HG03520 (cell line): ENCODE results near the gene CCDC57.
"Not testable (repeated sequence)": the region's sequence is repeated elsewhere in the genome, so short reads cannot be mapped to it uniquely, and the experiment has no call there.

Experiments used
- ATAC-seq: cut with Tn5 transposase; IDR thresholded peaks from one replicate; pipeline ENCODE4 v1.9.1; 2021; ENCODE audit warnings: mild to moderate bottlenecking, moderate library complexity; ENCODE audit not compliant: unreplicated experiment

The CCDC57 gene

DNA sequence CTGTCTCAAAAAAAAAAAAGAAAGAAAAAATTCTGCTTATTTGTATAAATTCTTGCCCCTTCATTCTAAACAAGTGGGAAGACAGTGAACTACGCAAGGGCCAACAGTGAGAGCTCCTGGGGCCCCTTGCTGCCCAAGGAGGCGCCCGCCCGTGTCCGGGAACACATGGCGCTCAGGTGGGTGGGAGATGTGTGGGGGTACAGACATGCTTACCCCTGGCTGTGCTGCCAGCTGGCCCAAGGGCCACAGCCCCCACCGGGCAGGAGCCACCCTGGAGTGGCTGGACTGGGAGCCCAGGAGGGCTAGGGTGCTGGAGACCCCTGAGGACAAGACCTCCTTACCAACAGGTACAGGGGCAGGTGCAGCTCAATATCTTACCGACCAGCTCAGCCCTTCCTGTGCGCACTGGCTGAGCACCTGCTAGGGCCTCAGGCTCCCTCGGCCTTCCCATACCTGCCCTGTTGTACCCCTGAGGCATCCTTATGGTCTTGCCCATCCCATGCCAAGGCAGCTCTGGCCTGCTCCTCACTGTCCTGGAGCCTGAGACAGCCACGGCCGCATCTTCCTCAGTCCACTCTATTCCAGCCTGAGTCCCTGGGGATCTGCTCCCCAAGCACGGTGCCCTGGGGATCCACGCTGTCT, 56.2 kb downstream of the CCDC57 start:
- ATAC-seq, result no peak

DNA sequence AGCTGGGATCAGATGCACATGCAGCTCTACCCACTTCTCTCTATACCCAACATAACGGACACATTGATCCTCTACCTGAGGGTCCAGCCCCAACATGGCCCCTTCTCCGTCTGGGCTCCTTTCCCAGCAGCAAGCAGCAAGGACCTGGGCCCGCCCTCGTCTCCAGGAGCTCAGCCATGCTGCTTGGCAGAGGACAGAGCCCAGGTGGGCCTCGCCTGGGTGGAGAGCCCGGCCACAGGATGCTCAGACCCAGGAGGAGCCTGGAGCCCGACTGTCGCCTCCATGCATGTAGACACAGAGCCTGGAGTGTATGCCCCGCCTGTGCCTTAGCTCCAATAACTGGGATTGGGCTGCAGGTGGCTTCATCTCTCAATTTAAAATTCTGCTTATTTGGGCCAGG, 57.0 kb downstream of the CCDC57 start:
- no peak for ATAC-seq

DNA sequence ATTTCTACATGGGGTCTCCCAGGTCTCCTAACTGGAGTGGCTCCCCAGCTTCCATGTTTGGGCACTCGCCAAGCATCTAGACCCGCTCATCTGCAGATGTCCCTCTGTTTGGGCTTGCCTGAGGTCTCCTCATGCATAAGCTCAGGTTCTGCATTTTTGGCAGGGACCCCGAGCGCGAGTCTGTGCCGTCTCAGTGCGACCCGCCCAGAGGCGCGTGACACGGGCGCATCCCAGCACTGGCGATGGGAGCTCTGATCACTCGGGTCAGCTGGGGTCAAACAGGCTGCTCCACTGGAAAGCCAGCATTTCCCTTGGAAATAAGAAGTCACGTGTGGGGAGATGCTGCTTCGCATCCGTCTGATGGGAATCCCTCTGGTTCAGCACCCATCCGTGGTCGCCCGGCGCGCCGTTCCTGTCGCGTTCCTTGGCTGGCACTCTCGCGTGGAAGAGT, 57.7 kb downstream of the CCDC57 start:
- ATAC-seq, result no peak

DNA sequence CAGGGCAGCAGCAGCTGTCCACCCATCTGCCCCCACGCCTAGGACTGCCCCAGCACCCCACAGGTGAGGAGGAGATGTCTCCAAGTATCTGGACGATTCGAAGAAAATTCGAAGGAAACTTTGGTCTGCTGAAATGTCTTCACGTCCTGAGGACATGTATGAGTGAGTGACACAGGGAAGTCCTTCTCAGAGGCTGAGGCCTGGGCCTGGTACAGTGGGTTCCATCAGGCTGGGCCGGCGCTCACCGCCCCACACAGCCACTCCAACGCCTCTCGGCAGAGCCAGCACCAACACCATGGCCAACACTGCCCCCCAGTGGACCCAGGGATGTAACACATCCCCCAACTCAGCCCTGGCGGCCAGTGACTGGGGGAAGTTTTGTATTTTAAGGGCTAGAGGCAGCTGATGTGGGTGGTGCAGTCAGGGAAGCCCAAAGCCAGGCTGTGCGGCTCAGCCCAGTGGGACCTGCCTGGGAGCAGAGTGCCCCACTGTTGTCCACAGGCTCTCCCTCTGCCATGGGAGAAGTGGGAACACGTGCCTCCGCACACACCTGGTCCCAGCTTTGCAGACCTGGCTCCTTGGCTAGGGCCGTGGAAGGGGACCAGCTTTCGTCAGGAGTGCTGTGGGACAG, 58.8 kb downstream of the CCDC57 start:
- ATAC-seq, result no peak

DNA sequence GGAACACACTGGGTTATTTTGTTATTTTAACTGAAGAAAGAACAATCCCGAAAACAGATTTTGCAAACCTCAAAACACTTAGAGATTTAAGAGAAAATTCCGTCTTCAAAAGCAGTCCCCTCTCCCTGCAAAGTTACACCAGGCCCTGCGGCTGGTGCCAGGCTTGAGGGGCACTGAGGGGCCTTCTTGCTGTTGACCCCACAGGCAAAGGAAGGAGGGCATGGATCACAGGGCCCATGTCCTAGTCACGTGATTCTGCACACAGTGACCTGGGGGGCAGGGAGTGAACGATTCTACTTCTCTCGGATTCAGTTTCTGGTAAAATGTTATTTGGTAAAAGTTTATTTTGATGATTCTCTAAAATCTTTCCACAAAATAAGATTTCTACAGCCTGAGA, 59.3 kb downstream of the CCDC57 start:
- no peak for ATAC-seq

DNA sequence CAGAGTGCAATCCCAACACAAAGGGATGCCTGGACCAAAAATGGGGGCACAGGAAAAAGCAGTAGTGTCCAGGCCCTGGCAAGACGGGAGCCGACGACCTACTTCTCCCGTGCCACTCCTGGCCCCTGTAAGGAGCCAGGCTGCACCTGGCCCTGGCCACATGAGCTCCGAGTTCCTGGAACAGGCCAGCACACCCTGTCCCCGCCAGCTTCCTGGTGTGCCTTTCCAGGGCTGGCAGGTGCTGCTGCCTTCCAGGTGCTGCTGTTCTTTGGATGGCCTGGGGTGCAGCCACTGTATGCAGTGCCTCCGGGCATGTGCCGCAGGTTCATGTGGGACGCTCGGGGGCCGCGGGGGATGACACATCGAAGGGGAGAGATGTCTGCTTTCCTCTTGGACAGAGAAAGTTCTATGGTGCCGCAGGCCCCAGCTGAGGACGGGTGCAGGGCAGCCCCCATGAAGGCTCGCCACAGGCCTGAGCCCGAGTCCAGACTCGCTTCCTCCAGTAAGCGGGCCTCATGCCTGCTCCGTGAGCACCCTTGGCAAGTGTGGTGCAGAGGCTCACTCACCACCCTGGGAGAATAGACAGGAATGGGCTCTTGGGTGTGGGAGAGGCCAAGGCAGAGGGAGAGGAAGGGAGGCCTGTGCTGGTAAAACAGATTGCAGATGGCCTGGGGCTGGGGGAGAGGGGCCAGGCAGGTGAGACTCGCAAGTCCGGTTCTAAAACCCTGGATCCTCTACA, 59.9 kb downstream of the CCDC57 start:
- ATAC-seq, result no peak

DNA sequence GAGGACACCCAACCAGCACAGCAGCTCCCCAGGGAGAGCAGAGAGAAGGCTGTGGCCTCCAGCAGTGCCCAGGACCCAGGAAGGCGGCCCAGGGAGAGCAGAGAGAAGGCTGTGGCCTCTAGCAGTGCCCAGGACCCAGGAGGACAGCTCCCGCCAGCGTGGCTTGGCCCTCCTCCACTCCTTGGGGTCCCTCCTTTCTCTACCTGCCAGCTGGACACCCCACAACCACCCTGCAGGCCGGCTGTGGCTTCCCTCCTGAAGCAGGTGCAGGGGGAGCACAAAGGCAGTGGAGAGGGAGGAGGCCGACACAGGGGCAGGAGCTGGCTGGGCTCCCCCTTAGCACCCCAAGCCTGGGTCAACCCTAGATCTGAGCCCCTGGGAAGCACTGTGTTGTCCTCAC, 60.5 kb downstream of the CCDC57 start:
- ATAC-seq, result no peak

DNA sequence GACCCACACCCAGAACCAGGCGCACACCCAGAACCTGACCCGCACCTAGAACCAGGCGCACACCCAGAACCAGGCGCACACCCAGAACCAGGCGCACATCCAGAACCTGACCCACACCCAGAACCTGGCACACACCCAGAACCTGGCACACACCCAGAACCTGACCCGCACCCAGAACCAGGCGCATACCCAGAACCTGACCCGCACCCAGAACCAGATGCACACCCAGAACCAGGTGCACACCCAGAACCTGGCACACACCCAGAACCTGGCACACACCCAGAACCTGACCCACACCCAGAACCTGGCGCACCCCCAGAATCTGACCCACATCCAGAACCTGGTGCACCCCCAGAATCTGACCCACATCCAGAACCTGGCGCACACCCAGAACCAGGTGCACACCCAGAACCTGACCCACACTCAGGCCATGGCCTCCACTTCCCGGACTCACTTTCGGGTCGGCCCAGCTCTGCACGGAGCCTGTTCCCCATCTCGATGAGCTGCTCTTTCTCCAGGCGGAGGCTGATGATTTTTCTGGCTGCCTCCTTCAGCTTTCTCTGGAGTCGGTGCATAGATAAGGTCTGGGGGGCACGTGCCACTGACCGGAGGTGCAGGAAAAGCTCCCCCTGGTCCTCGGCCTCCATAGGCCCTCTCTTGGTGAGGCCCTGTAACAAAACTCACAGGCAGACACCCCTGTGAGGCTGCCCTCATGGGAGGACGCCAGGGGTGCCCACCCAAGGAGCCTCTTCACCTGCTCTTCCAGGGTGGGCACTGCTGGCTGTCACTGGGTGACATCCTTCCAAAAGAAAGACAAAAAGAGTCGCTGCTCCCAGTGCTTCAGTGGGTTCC, 61.3 kb downstream of the CCDC57 start:
- no peak for ATAC-seq

DNA sequence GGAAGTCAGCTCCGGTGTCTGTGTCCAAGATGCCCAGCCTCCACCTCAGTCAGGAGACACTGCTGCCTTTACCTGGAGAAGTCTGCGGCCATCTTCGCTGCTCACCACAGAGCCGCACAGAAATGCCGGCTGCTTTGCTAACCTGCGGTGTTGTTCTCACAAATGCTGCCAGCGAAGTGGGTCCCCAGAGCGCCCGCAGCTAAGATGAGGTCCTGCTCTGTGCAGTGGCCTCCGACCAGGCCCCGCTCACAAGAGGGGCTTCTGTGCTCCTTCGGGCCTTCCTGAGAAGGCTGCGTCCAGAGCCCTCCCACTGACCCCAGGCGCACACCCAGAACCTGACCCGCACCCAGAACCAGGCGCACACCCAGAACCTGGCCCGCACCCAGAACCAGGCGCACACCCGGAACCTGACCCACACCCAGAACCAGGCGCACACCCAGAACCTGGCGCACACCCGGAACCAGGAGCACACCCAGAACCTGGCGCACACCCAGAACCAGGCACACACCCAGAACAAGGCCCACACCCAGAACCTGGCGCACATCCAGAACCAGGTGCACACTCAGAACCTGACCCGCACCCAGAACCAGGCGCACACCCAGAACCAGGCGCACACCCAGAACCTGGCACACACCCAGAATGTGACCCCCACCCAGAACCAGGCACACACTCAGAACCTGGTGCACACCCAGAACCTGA, 63.1 kb downstream of the CCDC57 start:
- no peak for ATAC-seq

DNA sequence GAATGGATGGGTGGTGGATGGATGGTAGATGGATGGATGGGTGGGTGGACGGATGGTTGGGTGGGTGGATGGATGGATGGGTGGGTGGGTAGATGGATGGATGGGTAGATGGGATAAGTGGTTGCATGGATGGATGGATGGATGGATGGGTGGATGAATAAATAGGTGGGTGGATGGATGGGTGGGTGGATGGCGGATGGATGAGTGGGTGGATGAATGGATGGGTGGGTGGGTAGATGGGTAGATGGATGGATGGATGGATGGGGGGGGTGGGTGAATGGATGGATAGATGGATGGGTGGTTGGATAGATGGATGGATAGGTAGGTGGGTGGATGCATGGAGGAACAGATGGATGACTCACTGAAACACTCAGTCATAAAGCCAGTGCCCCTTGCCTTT, 63.6 kb downstream of the CCDC57 start:
- ATAC-seq, result no peak

DNA sequence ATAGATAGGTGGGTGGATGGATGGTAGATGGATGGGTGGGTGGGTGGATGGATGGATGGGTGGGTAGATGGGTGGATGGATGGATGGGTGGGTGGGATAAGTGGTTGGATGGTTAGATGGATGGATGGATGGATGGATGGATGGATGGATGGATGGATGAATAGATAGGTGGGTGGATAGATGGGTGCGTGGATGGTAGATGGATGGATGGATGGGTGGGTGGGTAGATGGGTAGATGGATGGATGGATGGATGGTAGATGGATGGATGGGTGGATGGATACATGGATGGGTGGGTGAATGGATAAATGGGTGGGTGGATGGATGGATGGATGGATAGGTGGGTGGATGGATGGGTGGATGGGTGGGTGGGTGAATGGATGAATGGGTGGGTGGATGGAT, 64.6 kb downstream of the CCDC57 start:
- no peak for ATAC-seq

DNA sequence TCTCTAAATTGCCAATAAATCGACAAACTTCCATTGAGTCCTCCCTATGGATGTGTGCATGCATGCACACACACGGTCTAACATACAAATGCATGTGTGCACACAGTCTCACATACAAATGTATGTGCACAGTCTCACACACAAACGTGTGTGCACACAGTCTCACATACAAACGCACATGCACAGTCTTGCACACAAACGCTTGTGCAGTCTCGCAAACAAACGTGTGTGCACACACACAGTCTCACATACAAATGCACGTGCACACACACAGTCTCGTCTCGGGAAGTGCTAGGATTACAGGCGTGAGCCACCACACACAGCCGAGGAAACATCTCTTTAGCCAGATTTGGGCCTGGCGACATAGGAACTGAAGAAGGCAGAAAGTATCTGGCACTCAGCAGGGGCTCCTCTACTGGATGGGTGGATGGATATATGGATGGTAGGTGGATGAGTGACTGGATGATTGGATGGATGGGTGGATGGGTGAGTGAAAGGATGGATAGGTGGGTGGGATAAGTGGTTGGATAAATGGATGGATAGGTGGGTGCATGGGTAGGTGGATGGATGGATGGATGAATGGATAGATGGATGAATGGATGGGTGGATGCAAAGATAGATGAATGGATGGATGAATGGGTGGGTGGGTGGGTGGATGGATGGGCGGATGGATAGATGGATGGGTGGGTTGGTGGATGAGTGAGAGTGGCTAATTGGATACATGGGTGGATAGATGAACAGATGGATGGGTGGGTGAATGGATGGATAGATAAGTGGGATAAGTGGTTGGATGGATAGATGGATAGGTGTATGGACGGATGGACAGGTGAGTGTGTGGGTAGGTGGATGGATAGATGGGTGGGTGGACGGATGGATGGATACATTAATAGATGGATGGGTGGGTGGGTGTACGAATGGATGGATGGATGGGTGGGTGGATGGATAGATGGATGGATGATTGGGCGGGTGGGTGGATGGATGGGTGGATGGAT, 65.7 kb downstream of the CCDC57 start:
- no peak for ATAC-seq

DNA sequence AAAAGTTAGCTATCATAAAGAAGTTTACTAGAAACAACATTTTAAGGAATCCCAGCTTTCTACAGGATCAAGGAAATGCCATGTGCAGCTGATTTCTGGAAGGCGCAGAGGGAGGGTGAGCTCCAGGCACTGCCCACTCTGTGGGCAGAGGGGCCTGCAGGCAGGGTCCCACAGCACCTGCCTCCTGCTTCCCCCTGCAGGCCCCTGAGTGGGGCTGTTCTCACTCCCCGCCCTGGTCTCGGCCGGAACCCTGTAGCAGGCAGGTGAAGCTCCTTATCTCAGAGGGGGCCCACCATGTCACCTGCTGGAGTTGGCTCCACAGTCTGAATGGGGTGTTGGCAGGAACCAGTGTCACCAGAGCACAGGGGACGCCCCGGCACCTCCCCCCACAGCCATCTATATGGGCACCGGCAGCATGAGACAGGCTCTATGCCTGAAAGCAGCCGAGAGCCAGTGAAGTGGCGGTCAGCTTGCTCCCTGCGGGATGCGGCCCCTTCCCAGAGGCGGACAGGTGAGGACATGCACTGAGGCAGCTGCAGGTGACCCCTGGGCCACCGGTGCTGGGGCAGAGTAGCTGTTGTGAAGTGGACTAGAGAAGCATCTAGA, 67.0 kb downstream of the CCDC57 start:
- no peak for ATAC-seq

DNA sequence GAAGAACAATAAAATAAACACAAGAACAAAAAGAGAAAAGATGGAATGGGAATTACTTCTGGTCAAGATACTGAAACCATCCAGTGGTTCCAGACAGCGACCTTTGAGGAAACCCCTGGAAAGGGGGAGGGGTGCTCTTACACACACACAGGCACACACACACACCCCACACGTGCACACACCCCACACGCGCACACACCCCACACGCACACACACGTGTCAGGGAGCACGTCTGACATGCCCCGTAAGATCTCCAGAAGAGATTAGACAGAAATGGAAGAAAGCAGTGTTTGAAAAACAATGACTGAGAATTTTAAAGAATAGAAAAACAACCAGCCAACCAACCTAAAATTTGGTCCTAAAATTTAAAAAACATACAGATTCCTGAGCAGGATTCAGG, 69.3 kb downstream of the CCDC57 start:
- ATAC-seq, result no peak

DNA sequence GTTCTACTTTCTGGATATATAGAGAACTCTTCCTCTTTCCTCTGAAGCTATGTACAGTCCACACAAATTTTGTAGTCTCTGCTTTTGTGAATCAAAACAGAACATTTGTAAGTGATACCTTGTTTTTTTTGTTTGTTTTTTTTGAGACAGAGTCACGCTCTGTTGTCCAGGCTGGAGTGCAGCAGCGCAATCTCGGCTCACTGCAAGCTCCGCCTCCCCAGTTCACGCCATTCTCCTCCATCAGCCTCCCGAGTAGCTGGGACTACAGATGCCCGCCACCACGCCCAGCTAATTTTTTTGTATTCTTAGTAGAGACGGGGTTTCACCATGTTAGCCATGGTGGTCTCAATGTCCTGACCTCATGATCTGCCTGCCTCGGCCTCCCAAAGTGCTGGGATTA, 72.7 kb downstream of the CCDC57 start:
- ATAC-seq, result not testable (repeated sequence)

DNA sequence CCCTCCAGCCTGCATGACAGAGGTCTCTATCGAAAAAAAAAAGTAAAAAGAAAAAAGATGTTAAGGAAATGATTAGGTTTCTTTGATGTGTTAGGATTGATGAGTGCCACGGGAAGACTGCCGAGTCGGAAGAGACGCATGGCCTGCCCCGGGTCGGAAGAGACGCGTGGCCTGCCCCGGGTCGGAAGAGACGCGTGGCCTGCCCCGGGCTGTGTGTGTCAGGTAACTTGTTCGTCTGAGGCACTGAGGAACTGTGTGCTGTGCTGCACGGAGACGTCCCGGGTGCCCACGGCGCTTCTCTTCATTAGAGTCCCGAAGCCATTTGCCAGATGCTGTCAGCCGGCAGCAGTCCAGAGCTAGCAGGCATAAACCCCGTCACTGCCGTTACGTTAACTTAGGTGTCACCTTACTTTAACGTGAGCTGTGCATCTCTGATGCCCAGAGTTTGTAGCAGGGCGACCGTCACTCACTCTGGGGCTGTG, 74.1 kb downstream of the CCDC57 start:
- no peak for ATAC-seq

DNA sequence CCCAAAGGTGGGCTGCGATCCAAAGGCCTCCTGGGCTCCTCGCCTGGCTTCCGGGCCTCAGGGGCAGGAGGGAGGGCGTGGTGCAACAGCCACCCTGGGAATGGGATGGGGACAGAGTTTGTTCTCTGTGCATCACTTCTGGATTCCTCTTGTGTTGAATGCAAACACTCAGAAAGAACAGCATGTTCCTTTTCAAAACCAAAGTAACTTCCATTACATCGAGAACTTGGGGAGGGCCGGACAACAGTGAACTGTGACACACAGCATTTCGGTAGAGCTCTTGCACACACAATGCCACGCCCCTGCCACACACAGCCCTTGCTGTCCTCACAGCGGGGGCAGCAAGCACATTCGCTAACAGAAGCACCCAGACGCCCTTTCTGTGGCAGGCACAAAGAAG, 78.5 kb downstream of the CCDC57 start:
- ATAC-seq, result no peak

DNA sequence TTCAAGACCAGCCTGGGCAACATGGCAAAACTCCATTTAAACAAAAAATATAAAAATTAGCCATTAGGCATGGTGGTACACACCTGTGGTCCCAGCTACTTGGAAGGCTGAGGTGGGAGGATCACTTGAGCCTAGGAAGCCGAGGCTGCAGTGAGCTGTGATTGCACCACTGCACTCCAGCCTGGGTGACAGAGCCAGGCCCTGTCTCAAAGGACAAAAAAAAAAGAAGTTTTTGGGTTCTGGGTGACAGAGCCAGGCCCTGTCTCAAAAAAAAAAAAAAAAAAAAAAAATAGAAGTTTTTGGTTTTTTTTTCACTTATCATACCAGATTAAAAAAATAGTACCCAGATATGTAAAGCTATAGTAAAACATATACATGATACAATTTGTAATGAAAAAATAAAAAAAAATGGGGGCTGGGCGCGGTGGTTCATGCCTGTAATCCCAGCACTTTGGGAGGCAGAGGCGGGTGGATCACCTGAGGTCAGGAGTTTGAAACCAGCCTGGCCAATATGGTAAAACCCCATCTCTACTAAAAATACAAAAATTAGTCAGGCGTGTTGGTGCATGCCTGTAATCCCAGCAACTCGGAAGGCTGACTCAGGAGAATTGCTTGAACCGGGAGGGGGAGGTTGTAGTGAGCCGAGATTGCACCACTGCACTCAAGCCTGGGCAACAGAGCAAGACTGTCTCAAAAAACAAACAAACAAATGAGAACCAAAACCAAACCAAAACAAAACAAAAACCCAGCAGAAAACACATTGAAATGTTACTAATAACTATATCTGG, 79.3 kb downstream of the CCDC57 start:
- ATAC-seq, result not testable (repeated sequence)
